ENCODE measurements around the gene SLC8A1.

SLC8A1 gene

DNA sequence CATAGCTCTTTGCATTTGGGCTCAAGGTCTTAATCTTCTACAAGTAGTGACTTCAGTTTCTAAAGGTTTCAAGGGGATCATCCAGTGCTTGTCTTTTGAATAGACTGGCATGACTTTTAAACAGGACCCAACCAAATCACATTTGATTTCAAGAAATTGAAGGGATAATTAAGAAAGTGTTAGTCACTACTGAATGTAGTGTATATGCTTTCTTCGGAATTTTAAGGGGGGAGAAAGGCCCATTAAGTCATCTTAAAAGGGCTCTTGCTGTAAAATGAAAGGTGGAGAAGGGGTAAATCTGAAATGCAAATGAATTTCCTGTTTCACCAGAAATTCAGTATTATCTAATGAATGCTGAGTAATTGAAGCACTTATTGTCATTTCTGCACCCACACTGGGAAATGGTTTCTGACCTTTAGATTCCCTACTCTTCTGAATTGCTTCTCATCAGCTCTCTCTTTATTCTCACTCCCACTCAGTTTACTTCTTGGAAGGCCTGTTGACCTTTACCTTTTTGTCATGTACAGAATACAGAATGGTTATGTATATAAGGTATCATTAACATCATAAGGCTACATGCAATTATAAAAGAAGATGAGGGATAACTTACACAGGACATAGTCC lies 241.4 kb downstream of the SLC8A1 start:
- H3K4me3 ChIP-seq (ENCODE audit: low read depth, low read length), result no peak overlapping the region

DNA sequence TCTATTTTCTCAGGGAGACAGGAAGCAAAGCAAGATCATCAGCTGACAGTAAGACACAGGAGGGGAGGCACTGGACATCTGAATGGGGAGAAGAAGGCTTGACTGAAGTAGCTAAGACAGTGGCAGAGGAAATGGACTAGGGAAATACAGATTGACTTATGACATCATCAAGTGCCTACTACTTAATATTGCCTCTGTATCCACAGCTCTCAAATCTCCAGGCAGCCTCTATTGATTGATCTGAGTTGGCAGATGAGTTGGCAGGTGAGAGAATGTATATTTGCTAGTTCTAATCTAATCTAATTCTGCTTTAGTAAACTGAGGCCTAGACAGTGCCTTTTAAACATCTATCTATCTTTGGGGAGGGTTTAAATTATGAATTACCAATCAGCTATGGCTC lies 242.1 kb downstream of the SLC8A1 start:
- no peak overlapping the region for H3K4me3 ChIP-seq (ENCODE audit: low read depth, low read length)

- no peak overlapping the region for H3K4me3 ChIP-seq (ENCODE audit: low read depth, low read length)
Observed at GRCh38 chr2:40208463-40208862, 243.4 kb downstream of the SLC8A1 start.

DNA sequence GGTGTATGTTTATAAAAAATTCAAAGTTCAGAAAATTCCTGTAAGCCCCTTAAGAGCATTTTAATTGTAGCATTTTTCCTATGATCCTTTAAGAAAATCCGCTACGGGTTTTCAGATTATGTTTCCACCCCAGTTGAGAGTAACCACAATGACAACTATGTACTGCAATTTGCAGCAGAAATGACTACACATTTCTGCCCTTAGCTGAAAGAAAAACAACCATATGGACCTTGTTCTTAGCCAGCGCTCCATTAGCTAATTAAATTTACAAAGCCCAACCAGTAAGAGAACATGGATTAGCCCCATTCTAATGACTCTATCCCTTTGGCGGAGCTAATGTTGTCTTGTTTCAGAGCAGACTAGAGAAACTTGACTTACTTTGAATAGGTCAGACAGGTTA lies 247.6 kb downstream of the SLC8A1 start:
- no peak overlapping the region for H3K4me3 ChIP-seq (ENCODE audit: low read depth, low read length)

GRCh38 chr2:40202798-40203400 lies 249.0 kb downstream of the SLC8A1 start:
- H3K4me3 ChIP-seq (ENCODE audit: low read depth, low read length), result no peak overlapping the region

GRCh38 chr2:40201425-40201824 lies 250.5 kb downstream of the SLC8A1 start:
- no peak overlapping the region for H3K4me3 ChIP-seq (ENCODE audit: low read depth, low read length)

- no peak overlapping the region for H3K4me3 ChIP-seq (ENCODE audit: low read depth, low read length)
Observed at GRCh38 chr2:40200366-40200915, 251.4 kb downstream of the SLC8A1 start.

DNA sequence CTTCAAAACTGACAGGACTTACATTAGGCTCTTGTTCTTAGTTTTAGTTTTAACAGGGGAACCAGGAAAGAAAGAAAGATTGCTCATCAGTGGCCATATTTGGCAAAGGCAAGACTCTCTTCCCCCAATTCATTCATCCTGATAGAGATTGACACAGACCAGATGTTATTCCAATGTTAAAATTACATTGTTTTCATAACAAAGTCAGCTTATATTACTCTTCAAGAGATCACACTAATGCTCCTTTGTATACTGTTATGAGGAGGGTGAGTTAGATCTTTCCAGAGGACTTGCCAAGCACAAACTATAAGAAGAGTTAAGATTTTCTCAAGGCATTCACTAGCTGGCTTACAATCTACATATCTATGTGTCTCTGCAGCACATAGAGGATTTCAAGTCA lies 252.1 kb downstream of the SLC8A1 start:
- no peak overlapping the region for H3K4me3 ChIP-seq (ENCODE audit: low read depth, low read length)

DNA sequence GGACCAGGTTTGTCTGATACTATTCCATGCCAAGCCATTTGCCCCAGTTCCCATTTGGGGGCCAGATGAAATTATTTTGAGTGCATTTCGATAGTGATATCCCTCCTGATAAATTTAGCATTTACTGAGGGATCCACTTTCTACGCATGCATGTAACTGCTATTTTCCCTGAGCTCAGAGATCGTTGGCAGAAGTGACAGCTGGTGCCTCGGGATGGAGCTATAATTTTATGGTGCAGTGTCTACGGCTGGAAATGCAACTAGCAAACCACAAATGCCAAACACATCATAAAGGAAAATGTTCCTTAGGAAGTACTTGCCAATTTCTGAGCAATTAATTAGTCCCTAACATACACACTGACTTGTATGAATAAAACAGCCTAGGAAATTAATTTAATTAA lies 254.8 kb downstream of the SLC8A1 start:
- H3K4me3 ChIP-seq (ENCODE audit: low read depth, low read length), result no peak overlapping the region

GRCh38 chr2:40193670-40194026 lies 258.2 kb downstream of the SLC8A1 start:
- no peak overlapping the region for H3K4me3 ChIP-seq (ENCODE audit: low read depth, low read length)

DNA sequence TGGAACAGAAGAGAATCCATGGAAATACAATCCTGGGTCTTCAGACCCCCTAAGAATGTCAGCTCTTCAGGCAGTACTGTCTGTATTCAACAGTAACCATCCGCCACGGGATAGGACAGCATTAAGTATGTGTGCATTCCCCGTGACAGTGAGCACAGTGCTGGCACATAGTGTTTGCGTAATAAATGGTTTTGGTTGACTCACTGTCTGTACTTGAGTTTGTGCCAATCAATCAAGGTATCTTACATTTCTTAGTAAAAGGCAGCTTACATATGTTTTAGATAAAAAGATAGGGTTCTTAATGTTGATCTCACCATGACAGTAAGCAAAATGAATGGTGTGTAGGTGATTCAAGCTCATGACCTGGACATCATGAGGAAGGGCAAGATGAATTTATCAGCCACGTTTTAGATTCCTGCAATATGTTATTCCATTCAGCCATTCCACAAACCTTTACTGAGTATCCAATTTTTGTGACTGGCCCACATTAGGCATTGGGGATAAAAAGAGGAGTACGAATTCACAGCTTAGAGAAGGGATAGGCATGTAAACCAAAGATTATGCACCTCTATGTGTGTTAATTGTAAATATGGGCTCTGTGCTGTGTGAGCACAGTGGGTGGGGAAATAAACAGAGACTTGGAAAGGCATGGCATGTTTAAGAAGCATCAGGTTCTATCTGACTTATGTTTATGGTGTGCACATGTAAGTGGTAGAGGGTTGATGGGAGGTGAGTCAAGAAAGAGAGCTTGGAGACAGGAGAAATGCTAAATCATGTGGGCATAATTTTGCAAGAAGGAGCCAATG lies 258.8 kb downstream of the SLC8A1 start:
- H3K4me3 ChIP-seq (ENCODE audit: low read depth, low read length), result no peak overlapping the region

DNA sequence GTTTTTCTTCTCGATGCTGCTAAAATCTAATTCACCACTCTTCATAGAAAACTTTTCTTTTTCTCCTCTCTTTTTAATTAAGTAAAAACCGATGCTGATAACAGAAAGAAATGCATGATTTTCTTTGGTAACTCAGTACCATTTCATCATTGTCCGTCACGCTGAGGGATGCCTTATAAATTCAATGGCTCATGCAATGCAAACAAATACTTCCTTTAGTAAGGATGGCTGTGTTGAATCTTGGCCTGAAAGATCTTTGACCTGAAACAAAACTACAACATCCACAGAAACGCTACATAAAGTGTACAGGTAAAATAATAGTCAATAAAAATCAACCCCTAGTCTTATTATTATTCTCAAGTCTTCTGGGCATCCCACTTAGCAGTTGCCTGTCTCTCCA lies 261.4 kb downstream of the SLC8A1 start:
- no peak overlapping the region for H3K4me3 ChIP-seq (ENCODE audit: low read depth, low read length)

- no peak overlapping the region for H3K4me3 ChIP-seq (ENCODE audit: low read depth, low read length)
Observed at GRCh38 chr2:40189881-40190280, 262.0 kb downstream of the SLC8A1 start.

- H3K4me3 ChIP-seq (ENCODE audit: low read depth, low read length), result no peak overlapping the region
Observed at GRCh38 chr2:40187054-40187453, 264.8 kb downstream of the SLC8A1 start.

- no peak overlapping the region for H3K4me3 ChIP-seq (ENCODE audit: low read depth, low read length)
Observed at GRCh38 chr2:40184551-40184950, 267.3 kb downstream of the SLC8A1 start.

DNA sequence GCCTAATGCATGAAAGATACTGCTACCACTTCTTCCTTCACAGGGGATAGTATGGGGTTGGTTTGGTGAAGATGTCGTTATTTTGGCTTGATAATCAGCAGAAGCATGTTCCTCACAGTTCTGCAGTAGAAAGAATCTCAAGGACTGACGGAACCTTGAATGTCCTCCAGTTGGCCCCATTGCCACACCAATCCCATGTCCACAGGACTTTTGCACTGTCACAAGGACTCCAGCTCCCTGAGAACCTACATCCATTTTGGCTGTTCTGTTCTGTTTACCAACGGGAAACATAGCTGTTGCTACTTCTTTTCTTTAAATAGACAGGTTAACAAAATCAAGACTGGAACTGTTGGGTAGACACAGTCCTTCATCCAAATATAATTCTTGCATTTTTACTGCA lies 270.0 kb downstream of the SLC8A1 start:
- H3K4me3 ChIP-seq (ENCODE audit: low read depth, low read length), result no peak overlapping the region

DNA sequence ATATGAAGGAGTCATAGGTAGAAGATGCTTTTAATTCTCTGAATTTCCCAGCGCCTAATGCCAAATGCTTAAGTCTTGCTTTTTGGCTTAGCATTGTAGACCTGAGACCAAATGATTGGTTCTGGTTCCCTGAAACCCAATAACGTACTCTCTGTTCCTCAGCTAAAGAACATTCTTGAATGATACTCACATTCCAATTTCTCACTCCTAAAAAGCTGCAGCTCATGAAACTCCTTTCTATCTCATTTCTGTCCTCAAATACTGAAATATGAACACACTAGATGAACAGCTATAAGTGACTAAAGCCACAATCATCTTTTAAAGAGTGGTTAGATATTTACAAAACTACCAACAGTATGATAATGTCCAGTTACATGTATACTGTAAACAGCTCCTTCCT lies 272.1 kb downstream of the SLC8A1 start:
- no peak overlapping the region for H3K4me3 ChIP-seq (ENCODE audit: low read depth, low read length)

DNA sequence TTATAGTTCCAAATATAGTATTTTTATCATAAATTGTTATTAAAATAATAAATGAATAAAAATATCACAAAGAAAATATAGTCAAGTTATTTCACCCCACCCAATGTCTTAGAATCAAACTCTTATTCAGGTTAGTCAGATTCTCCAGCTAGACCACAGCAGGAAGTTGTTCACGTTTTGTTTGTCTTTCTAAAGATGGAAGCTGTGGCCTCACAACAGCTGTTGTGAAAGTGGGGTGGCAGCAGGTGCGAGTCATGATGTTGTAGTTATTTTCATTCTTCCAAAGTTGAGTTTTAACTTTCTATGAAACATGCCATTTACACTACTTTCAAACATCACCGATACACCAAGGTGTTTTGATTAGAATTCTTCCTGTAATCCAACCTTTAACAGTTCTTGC lies 272.9 kb downstream of the SLC8A1 start:
- no peak overlapping the region for H3K4me3 ChIP-seq (ENCODE audit: low read depth, low read length)

- no peak overlapping the region for H3K4me3 ChIP-seq (ENCODE audit: low read depth, low read length)
Observed at GRCh38 chr2:40178171-40178778, 273.6 kb downstream of the SLC8A1 start.

- no peak overlapping the region for H3K4me3 ChIP-seq (ENCODE audit: low read depth, low read length)
Observed at GRCh38 chr2:40177366-40177765, 274.5 kb downstream of the SLC8A1 start.

DNA sequence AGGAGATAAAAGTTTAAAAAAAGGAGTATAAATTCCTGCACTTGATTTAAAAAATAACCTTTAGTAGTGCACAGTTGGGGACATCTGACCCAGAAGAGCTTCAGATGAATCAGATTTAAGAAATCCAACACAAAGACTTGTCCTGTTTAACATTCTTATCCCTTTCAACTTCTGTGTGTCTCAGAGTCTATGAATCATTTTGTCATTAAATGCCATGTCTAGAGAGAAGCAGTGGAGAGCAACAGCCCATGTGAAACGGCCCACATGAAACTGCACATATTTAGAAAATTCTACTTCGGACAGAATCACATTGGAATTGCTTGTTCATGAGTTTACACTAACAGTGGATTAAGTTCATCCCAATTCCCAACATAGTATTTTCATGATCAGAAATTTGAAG lies 278.6 kb downstream of the SLC8A1 start:
- no peak overlapping the region for H3K4me3 ChIP-seq (ENCODE audit: low read depth, low read length)

DNA sequence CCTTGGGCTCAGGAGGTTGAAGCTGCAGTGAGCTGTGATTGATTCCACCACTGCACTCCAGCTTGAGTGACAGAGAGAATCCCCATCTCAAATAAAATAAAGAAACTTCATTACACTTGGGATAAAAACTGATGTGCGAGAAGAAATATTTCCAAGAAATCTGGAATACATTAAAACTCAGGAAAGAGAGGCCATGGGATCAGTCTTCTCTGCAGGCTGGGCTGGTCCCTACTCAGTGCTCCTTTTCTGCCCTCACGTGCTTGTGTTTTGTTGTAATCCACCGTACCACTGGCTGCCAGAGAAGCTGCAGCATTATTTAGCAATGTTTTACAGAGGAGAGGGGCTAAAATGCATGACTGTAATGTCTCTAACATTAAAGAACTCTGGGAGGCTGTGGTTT lies 282.0 kb downstream of the SLC8A1 start:
- H3K4me3 ChIP-seq (ENCODE audit: low read depth, low read length), result no peak overlapping the region
